PC-9 (cell line): Measurements from ENCODE around the gene ATP6V1G3. TPM values are rescaled to one million over a fixed set of nuclear protein-coding genes. Genes with fewer than 3 reads are reported as not detected.

Source experiments
- BruUV-seq: library from RNA; stranded (reverse); fragments of 400-500 nt; replicated peaks from 2 replicates; lab custom pipeline; 2021; lab: Mats Ljungman, UMichigan
- CTCF ChIA-PET: fragments of 300-600 bp; sonication (Branson Sonifier 250); formaldehyde crosslinking; loops from one replicate; lab custom pipeline; 2022; ENCODE audit warnings: antibody characterized with exemption; lab: Charles Lee
- POLR2A ChIA-PET: fragments of 300-600 bp; sonication (Branson Sonifier 250); formaldehyde crosslinking; loops from one replicate; lab custom pipeline; 2022; ENCODE audit warnings: antibody characterized with exemption; ENCODE audit not compliant: unreplicated experiment; lab: Charles Lee
- DNase-seq, 2 experiments: peaks; one replicate each; pipeline versions ENCODE4 v3.0.0 to v3.0.0-alpha.2; 2015 to 2022; ENCODE audit warnings: mixed read lengths in 1 of 2
- H2AFZ ChIP-seq: fragments of 200-600 bp; sonication (generic); 2 replicates; pipeline ENCODE4 v1.8.1; 2017; ENCODE audit warnings: antibody characterized with exemption
- H3F3A ChIP-seq: fragments of 200-600 bp; sonication (generic); 2 replicates; pipeline ENCODE4 v1.8.1; 2017; ENCODE audit warnings: antibody characterized with exemption, mild to moderate bottlenecking, low read depth; ENCODE audit not compliant: insufficient read depth
- H3K27ac ChIP-seq: fragments of 200-600 bp; sonication (generic); 2 replicates; pipeline ENCODE4 v1.6.1; 2016; ENCODE audit warnings: mixed run types
- H3K27me3 ChIP-seq: fragments of 200-600 bp; sonication (generic); 2 replicates; pipeline ENCODE4 v1.6.1; 2016; ENCODE audit warnings: low read depth, mixed run types; ENCODE audit not compliant: insufficient read depth
- H3K36me3 ChIP-seq: fragments of 200-600 bp; sonication (generic); 2 replicates; pipeline ENCODE4 v1.6.1; 2016; ENCODE audit warnings: low read depth, mixed run types
- H3K4me1 ChIP-seq: fragments of 200-600 bp; sonication (generic); replicated peaks from 2 replicates; pipeline ENCODE4 v1.6.1; 2016; ENCODE audit warnings: mixed run types; ENCODE audit not compliant: insufficient read depth
- H3K4me2 ChIP-seq: fragments of 200-600 bp; sonication (generic); 2 replicates; pipeline ENCODE4 v1.6.1; 2017; ENCODE audit warnings: mixed run types
- H3K4me3 ChIP-seq: fragments of 200-600 bp; sonication (generic); 2 replicates; pipeline ENCODE4 v1.6.1; 2016; ENCODE audit warnings: mixed run types
- H3K79me2 ChIP-seq: fragments of 200-600 bp; sonication (generic); 2 replicates; pipeline ENCODE4 v1.6.1; 2017; ENCODE audit warnings: low read depth, mixed run types
- H3K9me2 ChIP-seq: fragments of 200-600 bp; sonication (generic); 2 replicates; pipeline ENCODE4 v1.8.1; 2017; ENCODE audit warnings: mild to moderate bottlenecking; ENCODE audit not compliant: insufficient read depth
- H3K9me3 ChIP-seq: fragments of 200-600 bp; sonication (generic); 2 replicates; pipeline ENCODE4 v1.8.1; 2016; ENCODE audit warnings: low read depth; ENCODE audit not compliant: insufficient read depth
- H4K20me1 ChIP-seq: fragments of 200-600 bp; sonication (generic); 2 replicates; pipeline ENCODE4 v1.8.1; 2017; ENCODE audit not compliant: insufficient read depth
- EZH2 ChIP-seq: fragments of 200-600 bp; sonication (generic); IDR thresholded peaks from 2 replicates; pipeline ENCODE4 v1.8.0; 2017; ENCODE audit warnings: antibody characterized with exemption, low read depth
- intact Hi-C: fragments of 100-400 bp; cut with micrococcal nuclease; formaldehyde crosslinking; loops from one replicate; pipeline ENCODE4 v1.10.0; 2022; ENCODE audit not compliant: unreplicated experiment
- total RNA-seq: library from RNA; stranded (reverse); gene quantifications from 2 replicates; pipeline ENCODE4 v1.2.3, GENCODE V29; 2021
- TF ChIP-seq, protein P1 (sequence below): fragments of 200-600 bp; sonication (generic); conservative IDR thresholded peaks from 2 replicates; pipeline ENCODE4 v1.6.1; 2017; ENCODE audit warnings: mixed run types, antibody characterized with exemption, mild to moderate bottlenecking, moderate library complexity

ATP6V1G3 gene
- total RNA-seq, 1 experiment from 2014 or later, result not detected

DNA sequence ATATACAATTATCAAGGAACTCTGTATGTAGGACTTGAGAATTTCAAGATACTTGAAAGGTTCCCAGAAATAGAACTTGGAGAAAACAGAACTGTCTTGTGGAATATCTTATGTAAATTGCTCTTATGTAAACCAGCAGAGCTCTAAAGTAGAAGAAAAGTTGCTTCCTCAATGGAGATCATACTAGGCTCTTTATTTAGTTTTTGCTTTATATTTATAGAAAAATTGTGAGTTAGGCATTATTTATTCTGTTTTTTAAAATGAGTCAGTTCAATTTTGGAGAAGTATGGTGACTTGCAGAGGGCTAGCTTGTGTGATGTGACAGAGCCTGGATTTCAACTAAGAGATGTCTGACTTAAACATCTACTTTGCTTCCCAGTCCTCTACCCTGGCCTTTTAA lies 40.4 kb downstream of the ATP6V1G3 start:
- H2AFZ ChIP-seq, result no peak overlapping the region
- no peaks in the 10 kb centered on the region for H3K27me3 ChIP-seq
- no peak overlapping the region for H3K4me3 ChIP-seq
- ChIA-PET POLR2A (no interaction called here), CTCF (no interaction called here)
- intact Hi-C loops, result no loop called here
- H3K9me2 ChIP-seq, result no peaks in the 10 kb centered on the region
- H4K20me1 ChIP-seq, result no peaks in the 10 kb centered on the region
- TF ChIP-seq, protein P1, sequence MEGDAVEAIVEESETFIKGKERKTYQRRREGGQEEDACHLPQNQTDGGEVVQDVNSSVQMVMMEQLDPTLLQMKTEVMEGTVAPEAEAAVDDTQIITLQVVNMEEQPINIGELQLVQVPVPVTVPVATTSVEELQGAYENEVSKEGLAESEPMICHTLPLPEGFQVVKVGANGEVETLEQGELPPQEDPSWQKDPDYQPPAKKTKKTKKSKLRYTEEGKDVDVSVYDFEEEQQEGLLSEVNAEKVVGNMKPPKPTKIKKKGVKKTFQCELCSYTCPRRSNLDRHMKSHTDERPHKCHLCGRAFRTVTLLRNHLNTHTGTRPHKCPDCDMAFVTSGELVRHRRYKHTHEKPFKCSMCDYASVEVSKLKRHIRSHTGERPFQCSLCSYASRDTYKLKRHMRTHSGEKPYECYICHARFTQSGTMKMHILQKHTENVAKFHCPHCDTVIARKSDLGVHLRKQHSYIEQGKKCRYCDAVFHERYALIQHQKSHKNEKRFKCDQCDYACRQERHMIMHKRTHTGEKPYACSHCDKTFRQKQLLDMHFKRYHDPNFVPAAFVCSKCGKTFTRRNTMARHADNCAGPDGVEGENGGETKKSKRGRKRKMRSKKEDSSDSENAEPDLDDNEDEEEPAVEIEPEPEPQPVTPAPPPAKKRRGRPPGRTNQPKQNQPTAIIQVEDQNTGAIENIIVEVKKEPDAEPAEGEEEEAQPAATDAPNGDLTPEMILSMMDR, result no peak
- no peak for TF ChIP-seq EZH2
- DNase-seq, result no peak
- H3F3A ChIP-seq, result peaks cover 8% of the 10 kb centered on the region; the same call in 1 of the 2 replicates
- no peaks in the 10 kb centered on the region for H3K36me3 ChIP-seq
- no peaks in the 10 kb centered on the region for H3K79me2 ChIP-seq
- no peak overlapping the region for H3K27ac ChIP-seq
- BruUV-seq, result no TSS peak
- no peaks in the 10 kb centered on the region; the same call in 1 of the 2 replicates for H3K9me3 ChIP-seq
- no peak overlapping the region for H3K4me2 ChIP-seq
- H3K4me1 ChIP-seq, result peaks cover 41% of the 10 kb centered on the region

DNA sequence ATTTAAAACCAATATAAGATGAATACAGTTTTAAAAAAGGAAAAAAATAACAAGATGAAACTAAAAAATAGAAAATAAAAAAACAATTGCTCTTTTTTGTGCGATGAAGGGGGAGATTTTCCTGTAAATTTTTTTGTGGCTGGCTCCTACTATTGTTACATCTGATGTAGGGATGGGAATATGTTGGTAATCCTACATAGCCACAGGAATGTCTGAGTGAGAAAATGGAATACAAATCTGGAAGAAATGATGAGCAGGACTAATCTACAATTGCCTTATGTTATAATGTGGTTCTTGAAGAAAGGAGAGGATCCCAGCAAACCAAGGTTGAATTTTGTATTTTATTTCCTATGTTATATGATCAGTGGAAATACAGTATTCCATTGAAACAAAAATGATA lies 40.9 kb downstream of the ATP6V1G3 start:
- no peak overlapping the region for H3K27ac ChIP-seq
- H3F3A ChIP-seq, result peaks cover 8% of the 10 kb centered on the region; the same call in 1 of the 2 replicates
- H2AFZ ChIP-seq, result no peak overlapping the region
- no peaks in the 10 kb centered on the region; the same call in 1 of the 2 replicates for H3K9me3 ChIP-seq
- intact Hi-C loops, result no loop called here
- H3K4me1 ChIP-seq, result peaks cover 41% of the 10 kb centered on the region
- BruUV-seq, result no TSS peak
- DNase-seq, result no peak
- ChIA-PET CTCF (interaction anchor here (0.6 kb wide), 1 partner anchor 172 kb away, joined by 5 read pairs; no protein-coding TSS in a partner anchor), POLR2A (interaction anchor here (0.5 to 0.6 kb wide), 3 partner anchors 21 to 185 kb away, joined by 3 to 4 read pairs (median 3); no protein-coding TSS in a partner anchor)
- H3K79me2 ChIP-seq, result no peaks in the 10 kb centered on the region
- no peak overlapping the region for H3K4me3 ChIP-seq
- no peaks in the 10 kb centered on the region for H3K9me2 ChIP-seq
- no peaks in the 10 kb centered on the region for H4K20me1 ChIP-seq
- H3K27me3 ChIP-seq, result no peaks in the 10 kb centered on the region
- H3K36me3 ChIP-seq, result no peaks in the 10 kb centered on the region
- no peak overlapping the region for H3K4me2 ChIP-seq
- TF ChIP-seq, protein P1, result no peak
- TF ChIP-seq EZH2, result no peak

DNA sequence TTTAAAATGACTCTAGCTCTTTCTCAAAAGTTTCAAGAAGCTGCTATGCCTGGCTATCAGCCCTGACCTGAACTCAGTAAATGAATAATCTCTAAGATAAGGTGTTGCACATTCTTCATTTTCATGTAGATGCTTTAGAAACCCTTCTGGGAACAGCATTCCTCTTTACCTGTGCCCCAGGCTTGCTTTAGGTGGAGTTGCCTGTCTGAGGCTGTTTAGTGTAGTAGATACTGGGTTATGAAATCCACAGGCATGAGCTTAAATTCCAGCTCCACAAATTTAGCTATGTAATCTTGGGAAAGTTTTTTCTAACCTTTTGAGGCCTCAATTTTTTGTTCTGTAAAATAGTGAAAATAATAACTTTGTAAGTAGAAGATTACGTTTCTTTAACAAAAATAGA lies 41.6 kb downstream of the ATP6V1G3 start:
- H2AFZ ChIP-seq, result no peak overlapping the region
- H3F3A ChIP-seq, result peaks cover 8% of the 10 kb centered on the region; the same call in 1 of the 2 replicates
- TF ChIP-seq, protein P1, result no peak
- no peak for TF ChIP-seq EZH2
- no peaks in the 10 kb centered on the region for H4K20me1 ChIP-seq
- intact Hi-C loops, result no loop called here
- H3K4me2 ChIP-seq, result no peak overlapping the region
- DNase-seq, result peak; percentile 57 to 67
- no peaks in the 10 kb centered on the region; the same call in 1 of the 2 replicates for H3K9me3 ChIP-seq
- ChIA-PET POLR2A (interaction anchor here (0.6 kb wide), 4 partner anchors 22 to 186 kb away, joined by 3 to 4 read pairs (median 3); no protein-coding TSS in a partner anchor), CTCF (interaction anchor here (0.6 to 1.5 kb wide), 2 partner anchors 173 to 187 kb away, joined by 3 to 5 read pairs; no protein-coding TSS in a partner anchor)
- H3K36me3 ChIP-seq, result no peaks in the 10 kb centered on the region
- H3K27ac ChIP-seq, result peak overlapping the region; percentile 21; the same call in 1 of the 2 replicates
- no peaks in the 10 kb centered on the region for H3K27me3 ChIP-seq
- H3K4me3 ChIP-seq, result no peak overlapping the region
- BruUV-seq, result no TSS peak
- H3K79me2 ChIP-seq, result no peaks in the 10 kb centered on the region
- H3K4me1 ChIP-seq, result peaks cover 41% of the 10 kb centered on the region
- no peaks in the 10 kb centered on the region for H3K9me2 ChIP-seq
